Urothelium cell line (cell line): ENCODE measurements around the gene SCGB1D2.
A peak's percentile ranks its signal among the peaks of the same experiment; 100 is the strongest.
"Not testable (repeated sequence)": the region's sequence is repeated elsewhere in the genome, so short reads cannot be mapped to it uniquely, and the experiment has no call there.

Experiments
- DNase-seq: peaks from one replicate; pipeline ENCODE4 v3.0.0; 2011; ENCODE audit warnings: low spot score, mixed read lengths
- FAIRE-seq: peaks from 2 replicates; lab custom pipeline; 2011; peaks lifted over from hg19 to GRCh38; lab: Jason Lieb, UNC

Gene SCGB1D2, protein sequence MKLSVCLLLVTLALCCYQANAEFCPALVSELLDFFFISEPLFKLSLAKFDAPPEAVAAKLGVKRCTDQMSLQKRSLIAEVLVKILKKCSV

DNA sequence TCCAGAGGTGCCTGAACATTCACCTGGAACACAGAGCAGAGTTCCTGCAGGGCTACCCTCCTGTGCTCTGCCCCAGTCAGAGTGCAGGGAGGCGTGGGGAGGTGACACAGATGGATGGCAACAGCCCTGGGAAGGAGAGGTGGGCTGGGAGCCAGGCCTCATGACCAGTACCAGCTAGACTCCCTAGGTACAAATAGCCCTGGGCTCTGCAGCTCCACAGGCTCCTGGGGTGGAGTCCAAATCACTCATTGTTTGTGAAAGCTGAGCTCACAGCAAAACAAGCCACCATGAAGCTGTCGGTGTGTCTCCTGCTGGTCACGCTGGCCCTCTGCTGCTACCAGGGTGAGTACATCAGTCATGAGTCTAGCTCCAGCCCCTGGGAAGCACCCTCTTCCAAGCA, at the start of gene SCGB1D2:
SCGB1D2 (plus strand) TSS at position 219 of the 400 bp plus-strand sequence; CDS start at position 288, 69 bp downstream.
- FAIRE-seq (no peak), DNase-seq (no peak)

- DNase-seq: peak; percentile 35
- FAIRE-seq: no peak
These were observed 48.1 kb upstream of the SCGB1D2 start for GRCh38 chr11:62193952-62194351.

DNA sequence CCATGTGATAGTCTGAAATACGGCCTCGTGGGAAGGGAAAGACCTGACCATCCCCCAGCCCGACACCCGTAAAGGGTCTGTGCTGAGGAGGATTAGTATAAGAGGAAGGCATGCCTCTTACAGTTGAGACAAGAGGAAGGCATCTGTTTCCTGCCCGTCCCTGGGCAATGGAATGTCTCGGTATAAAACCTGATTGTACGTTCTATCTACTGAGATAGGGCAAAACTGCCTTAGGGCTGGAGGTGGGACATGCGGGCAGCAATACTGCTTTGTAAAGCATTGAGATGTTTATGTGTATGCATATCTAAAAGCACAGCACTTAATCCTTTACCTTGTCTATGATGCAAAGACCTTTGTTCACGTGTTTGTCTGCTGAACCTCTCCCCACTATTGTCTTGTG, 47.0 kb upstream of the SCGB1D2 start:
- not testable (repeated sequence) for FAIRE-seq, DNase-seq

- DNase-seq (no peak), FAIRE-seq (no peak)
These were observed 46.1 kb upstream of the SCGB1D2 start for GRCh38 chr11:62195945-62196344.

- not testable (repeated sequence) for DNase-seq, FAIRE-seq
These were observed 44.6 kb upstream of the SCGB1D2 start for GRCh38 chr11:62197400-62197799.

- peak; percentile 77 for FAIRE-seq
- DNase-seq: peak; percentile 61
These were observed 40.7 kb upstream of the SCGB1D2 start for GRCh38 chr11:62201376-62201775.

- no peak for DNase-seq
These were observed 39.1 kb upstream of the SCGB1D2 start for GRCh38 chr11:62202910-62203309.

GRCh38 chr11:62204430-62204829, 37.6 kb upstream of the SCGB1D2 start:
- DNase-seq (no peak), FAIRE-seq (no peak)

More at GRCh38 chr11:62202910-62203309, 39.1 kb upstream of the SCGB1D2 start:
- no peak for FAIRE-seq

DNA sequence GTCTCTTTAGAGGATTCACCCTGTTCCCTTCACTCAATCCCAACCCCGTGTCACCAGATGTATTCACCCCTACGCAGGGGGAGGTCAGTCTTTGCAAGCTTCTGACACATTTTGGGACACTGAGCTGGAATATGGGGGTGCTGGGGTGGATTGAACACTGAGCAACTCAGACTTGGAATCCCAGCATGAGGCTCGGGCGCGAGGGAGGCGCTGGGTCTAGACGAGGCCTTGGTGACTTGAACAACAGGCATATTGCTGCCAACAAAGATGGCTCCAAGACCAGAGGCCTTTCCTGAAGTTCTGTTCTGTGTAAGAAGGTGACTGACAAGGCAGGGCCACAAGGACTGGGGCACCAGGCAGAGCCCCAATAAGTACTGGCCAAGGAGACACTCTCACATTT, 36.6 kb upstream of the SCGB1D2 start:
- FAIRE-seq: no peak
- DNase-seq: no peak

DNA sequence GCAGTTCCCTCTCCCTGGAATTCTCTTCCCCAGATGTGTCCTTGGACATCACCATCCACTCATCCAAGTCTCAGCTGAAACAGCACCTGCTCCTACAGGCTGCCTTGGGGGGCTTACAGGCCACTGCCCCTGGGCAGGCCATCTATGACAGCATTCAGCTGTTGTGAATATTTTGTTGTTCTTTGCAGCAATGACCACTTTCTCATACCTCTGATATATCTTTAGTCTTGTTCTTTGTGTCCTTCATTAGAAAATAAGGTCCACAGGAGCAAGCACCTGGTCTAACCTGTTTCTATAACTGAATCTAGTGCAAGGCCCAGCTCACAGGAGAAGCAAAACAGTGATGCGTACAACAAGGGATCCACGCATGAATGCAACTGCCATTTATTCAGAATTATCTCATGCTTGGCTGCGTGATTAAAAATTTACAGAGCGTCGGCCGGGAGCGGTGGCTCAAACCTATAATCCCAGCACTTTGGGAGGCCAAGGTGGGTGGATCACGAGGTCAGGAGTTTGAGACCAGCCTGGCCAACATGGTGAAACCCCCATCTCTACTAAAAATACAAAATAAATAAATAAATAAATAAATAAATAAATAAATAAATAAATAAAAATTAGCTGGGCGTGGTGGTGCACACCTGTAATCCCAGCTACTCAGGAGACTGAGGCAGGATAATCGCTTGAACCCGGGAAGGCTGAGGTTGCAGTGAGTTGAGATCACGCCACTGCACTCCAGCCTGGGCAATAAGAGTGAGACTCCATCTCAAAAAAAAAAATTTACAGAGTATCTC, 35.6 kb upstream of the SCGB1D2 start:
- FAIRE-seq, DNase-seq: not testable (repeated sequence)

- no peak for FAIRE-seq
- DNase-seq: no peak
These were observed 33.3 kb upstream of the SCGB1D2 start for GRCh38 chr11:62208785-62209144.

DNA sequence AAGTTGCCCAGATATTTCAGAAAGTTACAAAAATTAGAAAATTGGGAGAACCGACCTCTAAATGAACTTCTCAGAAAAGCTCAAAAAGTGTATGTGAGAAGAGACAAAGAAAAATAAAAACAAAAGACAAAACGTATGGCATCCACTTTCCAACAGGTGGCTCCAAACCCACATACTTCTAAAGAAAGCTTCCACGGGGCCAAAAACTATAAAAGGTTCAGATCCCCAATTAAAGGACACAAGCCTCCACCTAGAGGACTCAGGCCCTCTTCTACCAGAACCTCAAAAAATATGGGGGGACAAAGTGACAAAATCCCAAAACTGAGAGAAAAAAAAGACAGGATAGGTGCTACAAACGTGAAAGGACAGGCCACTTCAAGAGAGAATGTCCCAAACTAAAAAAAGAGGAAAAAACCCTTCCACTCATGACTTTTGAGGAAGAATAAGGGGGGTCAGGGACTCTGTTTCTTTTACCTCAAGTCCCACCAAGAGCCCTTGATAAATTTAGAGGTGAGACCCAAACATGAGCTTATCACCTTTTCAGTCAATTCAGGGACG, 24.8 kb upstream of the SCGB1D2 start:
- FAIRE-seq (no peak), DNase-seq (peak; percentile 46)

- no peak for FAIRE-seq
- no peak for DNase-seq
These were observed 20.5 kb upstream of the SCGB1D2 start for GRCh38 chr11:62221498-62221897.

DNA sequence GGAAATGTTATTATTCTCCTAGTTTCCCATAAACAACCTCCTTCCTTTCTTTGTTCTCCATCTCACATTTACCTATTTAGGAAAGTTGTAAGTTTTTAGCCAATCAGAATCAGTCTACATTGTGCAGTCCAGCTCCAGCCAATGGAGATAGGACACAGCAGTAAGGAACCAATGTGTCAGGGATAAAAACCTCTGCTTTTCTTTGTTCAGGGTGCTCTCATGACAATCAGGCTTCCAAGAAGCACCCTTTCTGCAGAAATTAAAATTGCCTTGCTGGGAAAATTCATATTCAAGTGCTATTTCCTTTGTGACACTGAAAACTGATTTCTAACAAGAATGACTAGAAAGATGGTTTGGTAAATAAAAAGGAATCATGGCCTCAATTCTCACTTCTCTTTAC, 18.9 kb upstream of the SCGB1D2 start:
- DNase-seq: no peak
- FAIRE-seq: no peak

GRCh38 chr11:62233730-62234129, 8.3 kb upstream of the SCGB1D2 start:
- FAIRE-seq (no peak), DNase-seq (no peak)

DNA sequence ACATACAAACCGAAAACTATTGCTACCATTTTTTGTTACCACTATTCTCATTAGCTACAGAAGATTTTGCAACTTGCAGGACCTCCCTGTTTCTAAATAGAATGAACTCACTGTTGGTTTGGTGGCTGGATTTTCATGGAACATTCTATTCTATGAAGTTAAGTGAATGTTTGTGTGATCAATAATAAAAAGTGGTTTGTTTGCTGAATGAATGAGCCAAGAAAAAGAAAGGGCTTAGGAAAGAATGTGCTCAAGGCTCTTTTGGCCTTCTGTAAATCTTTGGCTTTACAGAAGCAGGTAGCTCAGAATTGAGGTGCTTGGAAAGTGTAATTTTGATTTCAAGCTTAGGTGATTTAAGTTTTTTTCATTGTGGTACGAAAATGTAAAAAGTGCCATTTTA, 5.9 kb upstream of the SCGB1D2 start:
- DNase-seq (no peak), FAIRE-seq (no peak)

GRCh38 chr11:62237499-62237898, 4.5 kb upstream of the SCGB1D2 start:
- no peak for DNase-seq
- peak; percentile 61 for FAIRE-seq

DNA sequence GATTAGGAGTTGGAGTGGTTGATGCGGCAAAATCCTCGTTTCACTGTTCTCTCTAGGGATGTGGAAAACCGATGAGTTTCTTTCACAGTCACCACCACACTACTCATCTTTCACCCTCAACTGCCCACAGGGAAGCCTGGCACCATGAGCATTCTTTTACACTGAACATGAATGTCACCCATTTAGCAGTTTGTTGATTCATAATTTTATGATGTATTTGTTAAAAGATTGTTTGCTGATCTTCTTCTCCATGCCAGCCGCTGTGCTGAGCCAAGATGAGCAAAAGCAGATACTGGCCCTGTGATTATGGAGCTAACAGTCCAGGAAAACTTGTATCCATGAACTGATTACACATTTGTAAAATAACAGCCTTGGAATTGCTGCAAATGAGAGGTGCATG, 3.9 kb upstream of the SCGB1D2 start:
- DNase-seq (no peak), FAIRE-seq (no peak)

- FAIRE-seq (no peak), DNase-seq (no peak)
These were observed 944 bp upstream of the SCGB1D2 start for GRCh38 chr11:62241095-62241494.

- peak; percentile 30 for DNase-seq
- no peak for FAIRE-seq
These were observed 3.3 kb downstream of the SCGB1D2 start for GRCh38 chr11:62245271-62245753.

DNA sequence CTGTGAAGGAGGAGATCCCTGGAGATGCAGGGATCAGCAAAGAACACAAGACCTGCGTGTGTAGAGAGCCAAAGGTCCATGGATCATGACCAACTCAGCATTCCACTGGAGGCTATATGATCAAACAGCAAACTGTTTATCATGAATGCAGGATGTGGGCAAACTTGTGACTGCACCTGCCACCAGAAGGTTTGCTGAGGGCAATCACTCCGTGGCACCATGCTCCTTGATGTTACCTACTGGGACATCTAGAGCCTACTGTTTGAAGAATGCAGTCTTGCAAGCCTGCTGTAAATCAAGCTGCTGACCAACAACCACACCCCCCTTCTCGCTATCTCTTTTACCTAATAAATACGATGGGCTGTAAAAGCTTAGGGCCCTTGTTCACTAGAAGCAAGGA, 9.7 kb downstream of the SCGB1D2 start:
- FAIRE-seq: no peak
- no peak for DNase-seq

- DNase-seq: no peak
- peak; percentile 40 for FAIRE-seq
These were observed 12.0 kb downstream of the SCGB1D2 start for GRCh38 chr11:62253999-62254542.
